Ishikawa (cell line): Measurements from ENCODE around the gene NKAIN2.

ENCODE experiments used
- CEBPB ChIP-seq: IDR thresholded peaks from 2 replicates; pipeline ENCODE4 v1.6.1; 2012
- CREB1 ChIP-seq: IDR thresholded peaks from 2 replicates; pipeline ENCODE4 v1.6.1; 2012; ENCODE audit warnings: low read depth
- EGR1 ChIP-seq: IDR thresholded peaks from 2 replicates; pipeline ENCODE4 v1.6.1; 2012
- EP300 ChIP-seq: IDR thresholded peaks from 2 replicates; pipeline ENCODE4 v1.6.1; 2012; ENCODE audit warnings: borderline replicate concordance
- FOXM1 ChIP-seq: IDR thresholded peaks from 2 replicates; pipeline ENCODE4 v1.6.1; 2012; ENCODE audit warnings: low read depth, borderline replicate concordance
- MAX ChIP-seq: IDR thresholded peaks from 2 replicates; pipeline ENCODE4 v1.6.1; 2012
- NFIC ChIP-seq: IDR thresholded peaks from 2 replicates; pipeline ENCODE4 v1.6.1; 2012
- RAD21 ChIP-seq: IDR thresholded peaks from 2 replicates; pipeline ENCODE4 v1.6.1; 2012; ENCODE audit warnings: low read depth
- TAF1 ChIP-seq: IDR thresholded peaks from 2 replicates; pipeline ENCODE4 v1.6.1; 2012; ENCODE audit warnings: low read depth, mild to moderate bottlenecking
- TCF12 ChIP-seq: IDR thresholded peaks from 2 replicates; pipeline ENCODE4 v1.6.1; 2012; ENCODE audit warnings: low read depth
- TEAD4 ChIP-seq: IDR thresholded peaks from 2 replicates; pipeline ENCODE4 v1.6.1; 2012
- USF1 ChIP-seq: IDR thresholded peaks from 2 replicates; pipeline ENCODE4 v1.6.1; 2012
- YY1 ChIP-seq: IDR thresholded peaks from 2 replicates; pipeline ENCODE4 v1.6.1; 2012; ENCODE audit warnings: low read depth
- TF ChIP-seq, protein P1 (sequence below): IDR thresholded peaks from 2 replicates; pipeline ENCODE4 v1.6.1; 2012; ENCODE audit warnings: low read depth, mild to moderate bottlenecking

DNA sequence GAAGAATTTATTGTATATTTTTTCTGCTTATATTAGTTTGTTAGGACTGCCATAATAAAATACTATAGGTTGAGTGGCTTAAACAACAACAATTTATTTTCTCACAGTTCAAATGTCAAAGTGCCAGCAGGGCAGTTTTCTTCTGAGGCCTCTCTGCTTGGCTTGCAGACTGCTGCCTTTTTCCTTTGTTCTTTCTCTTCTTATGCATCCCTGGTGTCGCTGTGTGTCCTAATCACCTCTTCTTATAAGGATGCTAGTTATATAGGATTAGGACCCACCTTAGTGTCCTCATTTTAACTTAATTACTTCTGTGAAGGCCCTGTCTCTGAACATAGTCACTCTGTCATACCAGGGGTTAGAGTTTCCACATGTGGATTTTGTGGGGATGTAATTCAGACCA is 354.4 kb downstream of the NKAIN2 start:
- TF ChIP-seq, protein P1, sequence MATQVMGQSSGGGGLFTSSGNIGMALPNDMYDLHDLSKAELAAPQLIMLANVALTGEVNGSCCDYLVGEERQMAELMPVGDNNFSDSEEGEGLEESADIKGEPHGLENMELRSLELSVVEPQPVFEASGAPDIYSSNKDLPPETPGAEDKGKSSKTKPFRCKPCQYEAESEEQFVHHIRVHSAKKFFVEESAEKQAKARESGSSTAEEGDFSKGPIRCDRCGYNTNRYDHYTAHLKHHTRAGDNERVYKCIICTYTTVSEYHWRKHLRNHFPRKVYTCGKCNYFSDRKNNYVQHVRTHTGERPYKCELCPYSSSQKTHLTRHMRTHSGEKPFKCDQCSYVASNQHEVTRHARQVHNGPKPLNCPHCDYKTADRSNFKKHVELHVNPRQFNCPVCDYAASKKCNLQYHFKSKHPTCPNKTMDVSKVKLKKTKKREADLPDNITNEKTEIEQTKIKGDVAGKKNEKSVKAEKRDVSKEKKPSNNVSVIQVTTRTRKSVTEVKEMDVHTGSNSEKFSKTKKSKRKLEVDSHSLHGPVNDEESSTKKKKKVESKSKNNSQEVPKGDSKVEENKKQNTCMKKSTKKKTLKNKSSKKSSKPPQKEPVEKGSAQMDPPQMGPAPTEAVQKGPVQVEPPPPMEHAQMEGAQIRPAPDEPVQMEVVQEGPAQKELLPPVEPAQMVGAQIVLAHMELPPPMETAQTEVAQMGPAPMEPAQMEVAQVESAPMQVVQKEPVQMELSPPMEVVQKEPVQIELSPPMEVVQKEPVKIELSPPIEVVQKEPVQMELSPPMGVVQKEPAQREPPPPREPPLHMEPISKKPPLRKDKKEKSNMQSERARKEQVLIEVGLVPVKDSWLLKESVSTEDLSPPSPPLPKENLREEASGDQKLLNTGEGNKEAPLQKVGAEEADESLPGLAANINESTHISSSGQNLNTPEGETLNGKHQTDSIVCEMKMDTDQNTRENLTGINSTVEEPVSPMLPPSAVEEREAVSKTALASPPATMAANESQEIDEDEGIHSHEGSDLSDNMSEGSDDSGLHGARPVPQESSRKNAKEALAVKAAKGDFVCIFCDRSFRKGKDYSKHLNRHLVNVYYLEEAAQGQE, result no peak
- TF ChIP-seq NFIC, result no peak
- TF ChIP-seq TAF1, result no peak
- TF ChIP-seq RAD21, result no peak
- TF ChIP-seq TEAD4, result no peak
- TF ChIP-seq EP300, result no peak
- TF ChIP-seq CREB1, result no peak
- TF ChIP-seq TCF12, result no peak
- no peak for TF ChIP-seq USF1
- TF ChIP-seq FOXM1, result no peak
- TF ChIP-seq CEBPB, result no peak
- no peak for TF ChIP-seq MAX
- TF ChIP-seq YY1, result no peak
- TF ChIP-seq EGR1, result no peak
